Nephron (organoid): ENCODE measurements around the gene NADK.

Experiments
- H3K27ac Mint-ChIP-seq, 3 experiments: 2 replicates each; pipeline ENCODE4 v1.8.0; 2020; ENCODE audit warnings: mixed read lengths in 3 of 3, mild to moderate bottlenecking in 2 of 3, moderate library complexity in 1 of 3
- H3K27me3 Mint-ChIP-seq: 2 replicates; pipeline ENCODE4 v1.8.0; 2021; ENCODE audit warnings: low read depth, mild to moderate bottlenecking, moderate library complexity, mixed read lengths
- H3K36me3 Mint-ChIP-seq: 2 replicates; pipeline ENCODE4 v1.8.0; 2020; ENCODE audit warnings: low read depth, mixed read lengths
- H3K4me1 Mint-ChIP-seq: 2 replicates; pipeline ENCODE4 v1.8.0; 2020; ENCODE audit warnings: mixed read lengths
- H3K4me3 Mint-ChIP-seq, 3 experiments: 2 replicates each; pipeline ENCODE4 v1.8.0; 2020; ENCODE audit warnings: mild to moderate bottlenecking in 3 of 3, mixed read lengths in 3 of 3, moderate library complexity in 2 of 3
- H3K9me3 Mint-ChIP-seq: 2 replicates; pipeline ENCODE4 v1.8.0; 2020; ENCODE audit warnings: mixed read lengths
- CTCF ChIP-seq, 3 experiments: fragments of 200-600 bp; sonication (generic); IDR thresholded peaks; one replicate each; pipeline ENCODE4 v1.5.0; 2021; ENCODE audit warnings: antibody characterized with exemption in 3 of 3; ENCODE audit not compliant: unreplicated experiment in 3 of 3

NADK gene

GRCh38 chr1:1817221-1817620 lies 39.0 kb upstream of the NADK start:
- H3K36me3 Mint-ChIP-seq: peaks cover 58% of the 10 kb centered on the region
- no peak overlapping the region for H3K4me3 Mint-ChIP-seq
- no peaks in the 10 kb centered on the region for H3K9me3 Mint-ChIP-seq
- no peaks in the 10 kb centered on the region for H3K27me3 Mint-ChIP-seq
- no peak for TF ChIP-seq CTCF (IDR thresholded peaks at IDR 0.05; ENCODE audit: unreplicated experiment in 3 of 3)
- H3K4me1 Mint-ChIP-seq: no peaks in the 10 kb centered on the region
- no peak overlapping the region for H3K27ac Mint-ChIP-seq

GRCh38 chr1:1815606-1816281 lies 37.5 kb upstream of the NADK start:
- H3K27ac Mint-ChIP-seq: no peak overlapping the region
- peaks cover 56% of the 10 kb centered on the region for H3K36me3 Mint-ChIP-seq
- no peaks in the 10 kb centered on the region for H3K27me3 Mint-ChIP-seq
- no peaks in the 10 kb centered on the region for H3K9me3 Mint-ChIP-seq
- no peak for TF ChIP-seq CTCF (IDR thresholded peaks at IDR 0.05; ENCODE audit: unreplicated experiment in 3 of 3)
- H3K4me3 Mint-ChIP-seq: no peak overlapping the region
- H3K4me1 Mint-ChIP-seq: no peaks in the 10 kb centered on the region

DNA sequence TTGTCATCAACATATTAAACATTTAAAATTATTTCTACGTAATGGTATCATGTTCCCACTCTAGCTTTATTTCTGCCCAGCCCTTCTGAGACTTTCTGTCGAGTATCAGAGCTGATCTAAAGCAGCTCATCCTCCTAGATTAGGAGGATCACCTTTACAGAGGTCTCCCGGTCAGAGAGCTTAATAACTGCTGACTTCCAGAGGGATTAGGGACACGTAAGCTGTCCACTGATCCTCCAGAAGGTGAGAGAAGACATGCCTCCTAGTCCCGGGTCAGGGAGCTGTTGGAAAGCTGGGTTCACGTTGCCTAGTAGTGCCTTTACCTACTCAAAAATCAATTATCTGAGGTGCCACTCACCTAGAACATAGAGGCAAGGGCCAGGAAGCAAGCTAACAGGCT lies 31.2 kb upstream of the NADK start:
- no peak overlapping the region for H3K27ac Mint-ChIP-seq
- no peak overlapping the region for H3K4me3 Mint-ChIP-seq
- no peaks in the 10 kb centered on the region for H3K27me3 Mint-ChIP-seq
- H3K9me3 Mint-ChIP-seq: no peaks in the 10 kb centered on the region
- no peak for TF ChIP-seq CTCF (IDR thresholded peaks at IDR 0.05; ENCODE audit: unreplicated experiment in 3 of 3)
- H3K4me1 Mint-ChIP-seq: no peaks in the 10 kb centered on the region
- peaks cover 49% of the 10 kb centered on the region for H3K36me3 Mint-ChIP-seq

GRCh38 chr1:1808206-1808605 lies 29.9 kb upstream of the NADK start:
- no peak overlapping the region for H3K4me3 Mint-ChIP-seq
- no peak overlapping the region for H3K27ac Mint-ChIP-seq
- TF ChIP-seq CTCF (IDR thresholded peaks at IDR 0.05; ENCODE audit: unreplicated experiment in 3 of 3): no peak
- H3K36me3 Mint-ChIP-seq: peaks cover 50% of the 10 kb centered on the region
- H3K4me1 Mint-ChIP-seq: no peaks in the 10 kb centered on the region
- H3K27me3 Mint-ChIP-seq: no peaks in the 10 kb centered on the region
- no peaks in the 10 kb centered on the region for H3K9me3 Mint-ChIP-seq

GRCh38 chr1:1806890-1807289 lies 28.6 kb upstream of the NADK start:
- Mint-ChIP-seq H3K27ac (no peak overlapping the region), H3K4me1 (no peaks in the 10 kb centered on the region), H3K4me3 (no peak overlapping the region), H3K36me3 (peaks cover 50% of the 10 kb centered on the region), H3K9me3 (no peaks in the 10 kb centered on the region), H3K27me3 (no peaks in the 10 kb centered on the region)
- no peak for TF ChIP-seq CTCF (IDR thresholded peaks at IDR 0.05; ENCODE audit: unreplicated experiment in 3 of 3)

GRCh38 chr1:1804301-1804700 lies 26.0 kb upstream of the NADK start:
- Mint-ChIP-seq H3K4me3 (no peak overlapping the region), H3K27ac (peak overlapping the region in 1 of 3 experiments; percentile 72), H3K9me3 (no peaks in the 10 kb centered on the region), H3K36me3 (peaks cover 59% of the 10 kb centered on the region), H3K27me3 (no peaks in the 10 kb centered on the region), H3K4me1 (no peaks in the 10 kb centered on the region)
- no peak for TF ChIP-seq CTCF (IDR thresholded peaks at IDR 0.05; ENCODE audit: unreplicated experiment in 3 of 3)
